COR-L47 (cell line): Measurements from ENCODE around the gene PIK3CD.
"Not testable (repeated sequence)": the region's sequence is repeated elsewhere in the genome, so short reads cannot be mapped to it uniquely, and the experiment has no call there.

Experiments
- DNase-seq: peaks from one replicate; lab custom pipeline; 2025; lab: John Stamatoyannopoulos, UW

Gene PIK3CD

GRCh38 chr1:9736241-9736640 is 84.7 kb downstream of the PIK3CD start:
- no peak for DNase-seq

GRCh38 chr1:9737057-9737456 is 85.5 kb downstream of the PIK3CD start:
- DNase-seq = no peak

- DNase-seq = no peak
Observed at GRCh38 chr1:9737671-9738070, 86.1 kb downstream of the PIK3CD start.

- DNase-seq = no peak
Observed at GRCh38 chr1:9744106-9744799, 92.7 kb downstream of the PIK3CD start.

- DNase-seq = no peak
Observed at GRCh38 chr1:9746211-9746610, 94.7 kb downstream of the PIK3CD start.

GRCh38 chr1:9746651-9747050 is 95.1 kb downstream of the PIK3CD start:
- DNase-seq = no peak

GRCh38 chr1:9748391-9748790 is 96.9 kb downstream of the PIK3CD start:
- DNase-seq = not testable (repeated sequence)

GRCh38 chr1:9749361-9749760 is 97.8 kb downstream of the PIK3CD start:
- DNase-seq = no peak

GRCh38 chr1:9751971-9752370 is 100.4 kb downstream of the PIK3CD start:
- no peak for DNase-seq

- DNase-seq = no peak
Observed at GRCh38 chr1:9753121-9753531, 101.6 kb downstream of the PIK3CD start.

GRCh38 chr1:9755441-9755995 is 104.0 kb downstream of the PIK3CD start:
- no peak for DNase-seq

- DNase-seq = no peak
Observed at GRCh38 chr1:9758559-9759121, 107.1 kb downstream of the PIK3CD start.

GRCh38 chr1:9759939-9760338 is 108.4 kb downstream of the PIK3CD start:
- no peak for DNase-seq

GRCh38 chr1:9760824-9761223 is 109.3 kb downstream of the PIK3CD start:
- no peak for DNase-seq

- DNase-seq = no peak
Observed at GRCh38 chr1:9761855-9762254, 110.3 kb downstream of the PIK3CD start.

- not testable (repeated sequence) for DNase-seq
Observed at GRCh38 chr1:9762446-9762845, 110.9 kb downstream of the PIK3CD start.

- no peak for DNase-seq
Observed at GRCh38 chr1:9763914-9764313, 112.4 kb downstream of the PIK3CD start.

- DNase-seq = no peak
Observed at GRCh38 chr1:9764550-9764949, 113.0 kb downstream of the PIK3CD start.

- DNase-seq = no peak
Observed at GRCh38 chr1:9766759-9767442, 115.4 kb downstream of the PIK3CD start.

GRCh38 chr1:9767964-9768668 is 116.6 kb downstream of the PIK3CD start:
- no peak for DNase-seq

GRCh38 chr1:9768983-9769382 is 117.5 kb downstream of the PIK3CD start:
- DNase-seq = no peak

GRCh38 chr1:9770298-9770697 is 118.8 kb downstream of the PIK3CD start:
- DNase-seq = no peak
